ENCODE measurements around the gene GNAZ.

Gene GNAZ

GRCh38 chr22:23119494-23120414, 49.4 kb downstream of the GNAZ start:
- no peak for TF ChIP-seq CTCF (conservative IDR thresholded peaks at IDR 0.05)
- no peak overlapping the region for H3K27ac ChIP-seq

DNA sequence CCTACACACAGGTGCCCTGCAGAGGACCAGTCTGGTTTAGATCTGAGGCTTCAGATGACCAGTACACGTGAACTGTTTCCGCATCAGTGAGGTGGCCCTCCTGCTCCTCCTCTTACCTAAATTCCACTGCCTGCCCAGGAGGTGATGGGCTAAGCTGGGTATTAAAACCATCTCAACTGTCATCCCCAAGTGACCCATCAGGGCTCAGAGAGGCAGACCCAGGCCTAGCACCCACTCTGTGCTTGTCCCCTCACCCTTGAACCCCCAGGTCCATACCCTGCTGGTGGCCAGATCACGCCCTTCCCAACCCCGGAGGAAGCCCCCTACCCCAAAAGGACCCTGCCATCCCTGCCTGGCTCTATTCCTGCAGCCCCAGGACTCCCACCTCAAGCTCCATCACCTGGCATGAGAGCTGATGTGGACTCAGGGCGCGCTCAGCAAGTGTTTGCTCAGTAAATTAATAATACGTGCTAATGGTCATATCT, 50.1 kb downstream of the GNAZ start:
- no peak for TF ChIP-seq CTCF (conservative IDR thresholded peaks at IDR 0.05)
- no peak overlapping the region for H3K27ac ChIP-seq

GRCh38 chr22:23121000-23121421, 50.7 kb downstream of the GNAZ start:
- TF ChIP-seq CTCF (conservative IDR thresholded peaks at IDR 0.05): no peak
- H3K27ac ChIP-seq: no peak overlapping the region

GRCh38 chr22:23121424-23121823, 51.1 kb downstream of the GNAZ start:
- H3K27ac ChIP-seq: no peak overlapping the region
- no peak for TF ChIP-seq CTCF (conservative IDR thresholded peaks at IDR 0.05)

GRCh38 chr22:23122216-23122957, 52.1 kb downstream of the GNAZ start:
- TF ChIP-seq CTCF (conservative IDR thresholded peaks at IDR 0.05): no peak
- H3K27ac ChIP-seq: no peak overlapping the region

DNA sequence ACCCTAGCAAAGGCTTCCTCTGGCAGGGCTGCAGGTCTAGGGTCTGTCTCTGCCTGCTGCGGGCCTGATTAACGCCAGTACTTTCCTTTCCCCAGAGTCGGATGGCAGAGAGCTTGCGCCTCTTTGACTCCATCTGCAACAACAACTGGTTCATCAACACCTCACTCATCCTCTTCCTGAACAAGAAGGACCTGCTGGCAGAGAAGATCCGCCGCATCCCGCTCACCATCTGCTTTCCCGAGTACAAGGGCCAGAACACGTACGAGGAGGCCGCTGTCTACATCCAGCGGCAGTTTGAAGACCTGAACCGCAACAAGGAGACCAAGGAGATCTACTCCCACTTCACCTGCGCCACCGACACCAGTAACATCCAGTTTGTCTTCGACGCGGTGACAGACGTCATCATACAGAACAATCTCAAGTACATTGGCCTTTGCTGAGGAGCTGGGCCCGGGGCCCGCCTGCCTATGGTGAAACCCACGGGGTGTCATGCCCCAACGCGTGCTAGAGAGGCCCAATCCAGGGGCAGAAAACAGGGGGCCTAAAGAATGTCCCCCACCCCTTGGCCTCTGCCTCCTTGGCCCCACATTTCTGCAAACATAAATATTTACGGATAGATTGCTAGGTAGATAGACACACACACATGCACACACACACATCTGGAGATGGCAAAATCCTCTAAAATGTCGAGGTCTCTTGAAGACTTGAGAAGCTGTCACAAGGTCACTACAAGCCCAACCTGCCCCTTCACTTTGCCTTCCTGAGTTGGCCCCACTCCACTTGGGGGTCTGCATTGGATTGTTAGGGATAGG, 52.9 kb downstream of the GNAZ start:
- no peak for TF ChIP-seq CTCF (conservative IDR thresholded peaks at IDR 0.05)
- no peak overlapping the region for H3K27ac ChIP-seq
